ENCODE measurements around the gene SOBP. TPM values are rescaled to one million over a fixed set of nuclear protein-coding genes. Genes with fewer than 3 reads are reported as not detected.

The SOBP gene
- total and polyA plus RNA-seq, 2 experiments from 2014 or later, result 1.5 to 3.0 TPM

GRCh38 chr6:107539409-107539808, 49.5 kb downstream of the SOBP start:
- Mint-ChIP-seq H3K27me3 (ENCODE audit: insufficient read depth, low read depth, poor library complexity) (peaks cover 4% of the 10 kb centered on the region), H3K4me1 (peaks cover 55% of the 10 kb centered on the region), H3K9me3 (no peaks in the 10 kb centered on the region), H3K36me3 (ENCODE audit: low read depth) (no peaks in the 10 kb centered on the region), H3K27ac (peak overlapping the region; percentile 79), H3K4me3 (no peak overlapping the region)
- no peak overlapping the region for H3K27ac ChIP-seq (ENCODE audit: low read depth)
- no peak overlapping the region for H3K4me2 ChIP-seq
- H3K36me3 ChIP-seq (ENCODE audit: insufficient read depth), result no peaks in the 10 kb centered on the region
- no peak overlapping the region for H3K4me3 ChIP-seq
- no peak overlapping the region for H2AFZ ChIP-seq
- H3K27me3 ChIP-seq (ENCODE audit: insufficient read depth), result no peaks in the 10 kb centered on the region
- no peak for ATAC-seq
- H3K9me2 ChIP-seq (ENCODE audit: insufficient read depth), result no peaks in the 10 kb centered on the region
- peaks cover 39% of the 10 kb centered on the region for H3K4me1 ChIP-seq (ENCODE audit: insufficient read depth)
- TF ChIP-seq ZNF462 (CRISPR knock-in tag; IDR thresholded peaks at IDR 0.05) (no peak), REST (IDR thresholded peaks at IDR 0.05; ENCODE audit: unreplicated experiment) (no peak), NANOG (IDR thresholded peaks at IDR 0.05; ENCODE audit: borderline replicate concordance) (no peak), ETS1 (IDR thresholded peaks at IDR 0.05) (no peak), ZNF114 (CRISPR knock-in tag; IDR thresholded peaks at IDR 0.05) (no peak), CTCF (conservative IDR thresholded peaks at IDR 0.05; ENCODE audit: low read depth in 2 of 2) (no peak), EZH2phosphoT487 (IDR thresholded peaks at IDR 0.05; ENCODE audit: unreplicated experiment) (no peak), EZH2 (IDR thresholded peaks at IDR 0.05; ENCODE audit: low read depth, unreplicated experiment) (no peak)
- no peaks in the 10 kb centered on the region for H3F3A ChIP-seq (replicated peaks; ENCODE audit: low read depth)
- no peak for DNase-seq (ENCODE audit: low spot score)
- H3K79me2 ChIP-seq (replicated peaks; ENCODE audit: insufficient read depth), result no peaks in the 10 kb centered on the region
- H4K20me1 ChIP-seq (replicated peaks; ENCODE audit: insufficient read depth), result no peaks in the 10 kb centered on the region
